WERI-Rb-1 (cell line): ENCODE results near the gene TTC7B.

Source experiments
- DNase-seq: peaks from one replicate; pipeline ENCODE4 v3.0.0-alpha.2; 2020
- H3K27ac ChIP-seq: fragments of 250-450 bp; sonication (Bioruptor Pico); 2 replicates; pipeline ENCODE4 v1.5.1; 2020; ENCODE audit warnings: mild to moderate bottlenecking, moderate library complexity
- H3K27me3 ChIP-seq: fragments of 250-450 bp; sonication (Bioruptor Pico); 2 replicates; pipeline ENCODE4 v1.5.1; 2021; ENCODE audit warnings: mild to moderate bottlenecking, low read depth, moderate library complexity; ENCODE audit not compliant: insufficient read depth, severe bottlenecking
- H3K36me3 ChIP-seq: fragments of 250-450 bp; sonication (Bioruptor Pico); 2 replicates; pipeline ENCODE4 v1.5.1; 2020; ENCODE audit warnings: mild to moderate bottlenecking, moderate library complexity
- H3K4me3 ChIP-seq: 2 replicates; pipeline ENCODE4 v1.5.1; 2011; ENCODE audit warnings: low read depth, mild to moderate bottlenecking, control low read depth, low read length
- H3K9me3 ChIP-seq: fragments of 250-450 bp; sonication (Bioruptor Pico); 2 replicates; pipeline ENCODE4 v1.5.1; 2021; ENCODE audit warnings: mild to moderate bottlenecking, moderate library complexity; ENCODE audit not compliant: severe bottlenecking
- TF ChIP-seq, protein P1 (sequence below): IDR thresholded peaks from 2 replicates; pipeline ENCODE4 v1.5.1; 2011; ENCODE audit warnings: low read depth, mild to moderate bottlenecking, control low read depth, inconsistent platforms, low read length

TTC7B gene

DNA sequence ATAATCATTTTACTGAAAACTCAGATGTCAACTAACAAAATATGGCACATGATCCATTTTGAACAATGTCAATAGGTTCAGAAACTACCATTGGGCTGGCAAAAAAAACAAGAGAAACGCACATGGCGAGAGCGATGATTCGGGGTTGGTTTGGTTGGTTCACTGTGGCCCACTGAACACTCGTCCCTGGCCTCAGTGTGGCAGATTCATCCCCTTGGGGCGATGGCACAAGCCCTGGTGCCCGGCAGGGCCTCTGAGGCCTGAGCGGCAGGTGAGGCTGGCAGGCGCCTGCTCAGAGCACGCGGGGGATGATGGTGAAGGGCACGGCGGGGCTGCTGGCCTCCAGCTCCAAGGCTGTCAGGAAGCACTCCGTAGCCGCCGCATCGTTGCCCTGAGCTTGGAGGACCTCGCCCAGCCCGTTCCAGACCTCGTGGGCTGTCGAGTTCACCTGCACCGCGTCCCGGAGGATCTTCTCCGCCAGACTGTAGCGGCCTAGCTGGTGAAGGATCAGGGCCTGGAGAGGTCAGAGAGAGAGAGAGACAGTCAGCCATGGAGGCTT is 275.1 kb downstream of the TTC7B start:
- peaks cover 47% of the 10 kb centered on the region for H3K36me3 ChIP-seq
- TF ChIP-seq, protein P1, sequence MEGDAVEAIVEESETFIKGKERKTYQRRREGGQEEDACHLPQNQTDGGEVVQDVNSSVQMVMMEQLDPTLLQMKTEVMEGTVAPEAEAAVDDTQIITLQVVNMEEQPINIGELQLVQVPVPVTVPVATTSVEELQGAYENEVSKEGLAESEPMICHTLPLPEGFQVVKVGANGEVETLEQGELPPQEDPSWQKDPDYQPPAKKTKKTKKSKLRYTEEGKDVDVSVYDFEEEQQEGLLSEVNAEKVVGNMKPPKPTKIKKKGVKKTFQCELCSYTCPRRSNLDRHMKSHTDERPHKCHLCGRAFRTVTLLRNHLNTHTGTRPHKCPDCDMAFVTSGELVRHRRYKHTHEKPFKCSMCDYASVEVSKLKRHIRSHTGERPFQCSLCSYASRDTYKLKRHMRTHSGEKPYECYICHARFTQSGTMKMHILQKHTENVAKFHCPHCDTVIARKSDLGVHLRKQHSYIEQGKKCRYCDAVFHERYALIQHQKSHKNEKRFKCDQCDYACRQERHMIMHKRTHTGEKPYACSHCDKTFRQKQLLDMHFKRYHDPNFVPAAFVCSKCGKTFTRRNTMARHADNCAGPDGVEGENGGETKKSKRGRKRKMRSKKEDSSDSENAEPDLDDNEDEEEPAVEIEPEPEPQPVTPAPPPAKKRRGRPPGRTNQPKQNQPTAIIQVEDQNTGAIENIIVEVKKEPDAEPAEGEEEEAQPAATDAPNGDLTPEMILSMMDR = no peak
- H3K27me3 ChIP-seq = no peaks in the 10 kb centered on the region
- no peak overlapping the region for H3K4me3 ChIP-seq
- no peaks in the 10 kb centered on the region for H3K9me3 ChIP-seq
- DNase-seq = no peak
- H3K27ac ChIP-seq = no peak overlapping the region

DNA sequence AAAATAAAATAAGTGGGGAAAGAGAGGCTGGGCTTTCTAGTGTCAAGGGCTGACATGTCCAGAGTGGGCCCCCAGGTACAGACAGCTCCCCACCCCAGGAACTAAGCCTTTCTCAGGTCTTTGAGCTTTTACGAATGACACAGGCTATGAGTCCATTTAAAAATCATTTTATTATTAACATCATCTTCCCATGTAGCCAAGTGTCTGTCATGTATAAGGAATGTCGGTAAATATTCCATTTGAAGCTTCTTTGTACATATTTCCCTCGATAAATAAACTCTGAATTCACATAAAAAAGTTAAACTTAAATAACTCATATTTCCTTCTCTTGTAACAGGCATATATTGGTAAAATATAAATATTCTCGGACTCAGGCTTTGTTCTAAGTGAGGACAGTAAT is 275.8 kb downstream of the TTC7B start:
- Histone ChIP-seq H3K4me3 (no peak overlapping the region), H3K9me3 (no peaks in the 10 kb centered on the region), H3K36me3 (peaks cover 44% of the 10 kb centered on the region), H3K27ac (no peak overlapping the region), H3K27me3 (no peaks in the 10 kb centered on the region)
- TF ChIP-seq, protein P1 = no peak
- DNase-seq = no peak

DNA sequence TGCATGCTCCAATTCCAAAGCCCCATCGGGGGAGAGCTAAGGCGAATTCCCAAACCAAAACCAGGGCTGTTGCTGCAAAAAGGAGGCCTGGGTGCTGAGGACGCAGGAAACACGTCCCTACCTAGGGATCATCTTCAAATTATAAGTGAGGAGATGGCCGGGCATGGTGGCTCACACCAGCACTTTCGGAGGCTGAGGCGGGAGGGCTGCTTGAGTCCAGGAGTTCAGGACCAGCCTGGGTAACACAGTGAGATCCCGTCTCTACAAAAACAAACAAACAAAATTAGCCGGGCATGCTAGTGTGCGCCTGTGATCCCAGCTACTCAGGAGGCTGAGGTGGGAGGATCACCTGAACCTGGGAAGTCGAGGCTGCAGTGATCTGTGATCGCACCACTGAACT is 276.2 kb downstream of the TTC7B start:
- no peak overlapping the region for H3K27ac ChIP-seq
- TF ChIP-seq, protein P1 = no peak
- H3K4me3 ChIP-seq = no peak overlapping the region
- peaks cover 40% of the 10 kb centered on the region for H3K36me3 ChIP-seq
- DNase-seq = no peak
- no peaks in the 10 kb centered on the region for H3K9me3 ChIP-seq
- H3K27me3 ChIP-seq = no peaks in the 10 kb centered on the region

DNA sequence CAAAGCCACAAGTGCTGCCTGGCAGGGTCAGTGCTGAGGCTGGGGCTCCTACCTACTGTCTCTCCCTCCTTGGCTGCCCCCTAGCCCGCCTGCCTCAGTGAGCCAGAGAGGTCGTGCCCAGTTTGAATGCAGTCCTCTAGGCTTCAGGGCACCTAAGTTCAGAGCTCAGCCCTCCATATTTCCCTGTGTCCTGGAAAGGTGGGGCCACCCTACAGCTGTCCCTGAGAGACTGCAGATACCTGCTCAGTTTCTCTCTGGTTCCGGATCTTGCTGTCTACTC is 276.8 kb downstream of the TTC7B start:
- TF ChIP-seq, protein P1 = no peak
- Histone ChIP-seq H3K9me3 (no peaks in the 10 kb centered on the region), H3K4me3 (no peak overlapping the region), H3K27ac (no peak overlapping the region), H3K36me3 (peaks cover 38% of the 10 kb centered on the region), H3K27me3 (no peaks in the 10 kb centered on the region)
- no peak for DNase-seq

DNA sequence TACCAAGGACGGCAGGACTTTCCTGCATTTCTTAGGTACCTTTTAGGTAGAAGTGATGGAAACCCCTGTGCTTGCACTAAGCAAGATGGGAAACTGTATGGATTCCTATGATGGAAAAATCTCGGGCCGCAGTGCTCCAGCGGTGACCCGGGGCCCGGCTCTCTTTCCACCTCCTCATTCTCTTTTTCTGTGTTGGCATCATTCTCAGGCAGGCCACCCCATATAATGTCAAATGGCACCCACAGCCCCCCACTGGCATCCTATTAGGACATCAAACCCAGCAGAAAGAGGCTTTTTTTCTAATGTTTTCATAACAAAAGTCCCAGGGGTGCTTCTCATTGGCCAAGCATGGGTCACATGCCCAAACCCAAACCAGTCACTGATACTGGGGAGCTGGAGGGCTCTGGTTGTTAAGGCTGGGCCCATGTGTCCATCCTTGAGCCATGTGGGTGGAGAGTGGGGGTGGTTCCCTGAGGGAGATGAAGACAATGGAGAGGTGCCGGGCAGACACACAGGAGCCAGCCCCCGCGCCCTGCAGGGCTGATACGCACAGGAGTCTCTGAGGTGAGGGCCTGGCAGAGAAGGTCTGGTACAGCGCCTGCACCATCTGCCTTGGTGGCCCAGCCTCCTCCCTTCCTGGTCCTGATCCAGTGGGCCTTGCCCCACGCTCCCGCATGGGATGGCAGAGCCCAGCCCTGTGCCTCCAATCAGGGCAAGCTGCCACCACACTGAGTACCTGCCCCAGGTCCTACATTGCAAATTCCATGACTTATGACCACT is 277.3 kb downstream of the TTC7B start:
- TF ChIP-seq, protein P1 = no peak
- Histone ChIP-seq H3K27ac (no peak overlapping the region), H3K36me3 (peaks cover 34% of the 10 kb centered on the region), H3K4me3 (no peak overlapping the region), H3K27me3 (no peaks in the 10 kb centered on the region), H3K9me3 (no peaks in the 10 kb centered on the region)
- DNase-seq = no peak

DNA sequence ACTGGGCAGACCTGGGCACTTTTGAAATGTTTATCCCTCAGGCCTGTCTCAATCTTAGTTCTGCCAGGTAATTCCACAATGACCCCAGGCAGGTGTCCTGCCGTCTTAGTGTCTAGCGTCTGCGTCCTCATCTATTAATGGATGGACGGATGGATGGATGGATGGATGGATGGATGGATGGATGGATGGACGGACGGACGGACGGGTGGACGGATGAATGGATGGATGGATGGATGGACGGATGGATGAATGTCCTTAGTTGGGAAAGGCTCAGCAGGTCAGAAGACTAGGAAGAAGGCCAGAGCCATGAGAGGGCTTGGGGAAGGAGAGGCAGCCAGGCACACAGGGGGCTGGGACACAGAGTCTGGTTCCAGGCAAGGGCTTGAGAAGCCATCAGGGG is 278.1 kb downstream of the TTC7B start:
- peaks cover 32% of the 10 kb centered on the region for H3K36me3 ChIP-seq
- no peak overlapping the region for H3K27ac ChIP-seq

More for the DNA sequence above, 278.1 kb downstream of the TTC7B start:
- TF ChIP-seq, protein P1 = no peak
- Histone ChIP-seq H3K9me3 (no peaks in the 10 kb centered on the region), H3K4me3 (no peak overlapping the region), H3K27me3 (no peaks in the 10 kb centered on the region)
- no peak for DNase-seq
